ENCODE data around the gene MDH1.

MDH1 gene

GRCh38 chr2:63580651-63581297, 8.0 kb upstream of the MDH1 start:
- DNase-seq (ENCODE audit: low spot score): no peak
- TF ChIP-seq CTCF (IDR thresholded peaks at IDR 0.05; ENCODE audit: extremely low read depth, missing control alignments): no peak

- DNase-seq (ENCODE audit: low spot score): no peak
- TF ChIP-seq CTCF (IDR thresholded peaks at IDR 0.05; ENCODE audit: extremely low read depth, missing control alignments): no peak
Measured at GRCh38 chr2:63581298-63581961, 7.3 kb upstream of the MDH1 start.

GRCh38 chr2:63582873-63583272, 5.9 kb upstream of the MDH1 start:
- no peak for DNase-seq (ENCODE audit: low spot score)
- TF ChIP-seq CTCF (IDR thresholded peaks at IDR 0.05; ENCODE audit: extremely low read depth, missing control alignments): no peak

GRCh38 chr2:63587814-63588384, 864 bp upstream of the MDH1 start:
- no peak for DNase-seq (ENCODE audit: low spot score)
- no peak for TF ChIP-seq CTCF (IDR thresholded peaks at IDR 0.05; ENCODE audit: extremely low read depth, missing control alignments)

- no peak for DNase-seq (ENCODE audit: low spot score)
- TF ChIP-seq CTCF (IDR thresholded peaks at IDR 0.05; ENCODE audit: extremely low read depth, missing control alignments): no peak
Measured at GRCh38 chr2:63589148-63589958, 590 bp downstream of the MDH1 start.

GRCh38 chr2:63590626-63591408, 2.1 kb downstream of the MDH1 start:
- no peak for DNase-seq (ENCODE audit: low spot score)
- TF ChIP-seq CTCF (IDR thresholded peaks at IDR 0.05; ENCODE audit: extremely low read depth, missing control alignments): no peak
